Measurements from ENCODE around the gene SUSD3. TPM values are rescaled to one million over a fixed set of nuclear protein-coding genes. Genes with fewer than 3 reads are reported as not detected.
"Not testable (repeated sequence)": the region's sequence is repeated elsewhere in the genome, so short reads cannot be mapped to it uniquely, and the experiment has no call there.

SUSD3 gene
- total RNA-seq, 1 donor from 2014 or later: 0.60 TPM

GRCh38 chr9:93012963-93013855, 45.3 kb upstream of the SUSD3 start:
- Histone ChIP-seq H3K27me3 (ENCODE audit: low read depth) (peaks cover 19% of the 10 kb centered on the region), H3K36me3 (no peaks in the 10 kb centered on the region), H3K4me3 (no peak overlapping the region), H3K9me3 (replicated peaks) (no peaks in the 10 kb centered on the region), H3K4me1 (no peaks in the 10 kb centered on the region), H3K27ac (replicated peaks) (no peak overlapping the region)
- no peak for DNase-seq
- intact Hi-C loops (cut with micrococcal nuclease): no loop called here
- TF ChIP-seq CTCF (IDR thresholded peaks at IDR 0.05; ENCODE audit: borderline replicate concordance): no peak

- intact Hi-C loops (cut with micrococcal nuclease): no loop called here
- Histone ChIP-seq H3K27me3 (ENCODE audit: low read depth) (peaks cover 19% of the 10 kb centered on the region), H3K4me3 (no peak overlapping the region), H3K9me3 (replicated peaks) (no peaks in the 10 kb centered on the region), H3K36me3 (no peaks in the 10 kb centered on the region), H3K4me1 (no peaks in the 10 kb centered on the region), H3K27ac (replicated peaks) (no peak overlapping the region)
- TF ChIP-seq CTCF (IDR thresholded peaks at IDR 0.05; ENCODE audit: borderline replicate concordance): no peak
- DNase-seq: no peak
Observed at GRCh38 chr9:93013856-93014582, 44.5 kb upstream of the SUSD3 start.

- intact Hi-C loops (cut with micrococcal nuclease); H3K27ac ChIP-seq (replicated peaks); DNase-seq; H3K9me3 ChIP-seq (replicated peaks); H3K36me3 ChIP-seq; H3K4me1 ChIP-seq; H3K4me3 ChIP-seq: not testable (repeated sequence)
- H3K27me3 ChIP-seq (ENCODE audit: low read depth): peaks cover 19% of the 10 kb centered on the region
Observed at GRCh38 chr9:93015190-93015589, 43.3 kb upstream of the SUSD3 start.

GRCh38 chr9:93017621-93018020, 40.9 kb upstream of the SUSD3 start:
- no peak for DNase-seq
- intact Hi-C loops (cut with micrococcal nuclease): no loop called here
- Histone ChIP-seq H3K27ac (replicated peaks) (no peak overlapping the region), H3K9me3 (replicated peaks) (no peaks in the 10 kb centered on the region), H3K4me3 (no peak overlapping the region), H3K4me1 (no peaks in the 10 kb centered on the region), H3K27me3 (ENCODE audit: low read depth) (peaks cover 19% of the 10 kb centered on the region), H3K36me3 (no peaks in the 10 kb centered on the region)
- TF ChIP-seq CTCF (IDR thresholded peaks at IDR 0.05; ENCODE audit: borderline replicate concordance): no peak

- Histone ChIP-seq H3K36me3 (no peaks in the 10 kb centered on the region), H3K27ac (replicated peaks) (no peak overlapping the region), H3K4me1 (no peaks in the 10 kb centered on the region), H3K27me3 (ENCODE audit: low read depth) (peaks cover 7% of the 10 kb centered on the region), H3K4me3 (no peak overlapping the region), H3K9me3 (replicated peaks) (no peaks in the 10 kb centered on the region)
- intact Hi-C loops (cut with micrococcal nuclease): no loop called here
- DNase-seq: no peak
- TF ChIP-seq CTCF (IDR thresholded peaks at IDR 0.05; ENCODE audit: borderline replicate concordance): no peak
Observed at GRCh38 chr9:93020151-93020550, 38.4 kb upstream of the SUSD3 start.

Data from left ventricle myocardium inferior (tissue), 1 donor.